Measurements from ENCODE around the gene ATAT1.

The ATAT1 gene

GRCh38 chr6:30678964-30679726 is 52.5 kb downstream of the ATAT1 start:
- Histone ChIP-seq H3K9ac (ENCODE audit: low read length) (peak overlapping the region; percentile 59), H3K79me2 (ENCODE audit: insufficient read depth, low read length) (peaks cover 52% of the 10 kb centered on the region), H3K9me3 (ENCODE audit: insufficient read depth, low read length) (no peaks in the 10 kb centered on the region), H4K20me1 (ENCODE audit: low read depth, low read length) (no peaks in the 10 kb centered on the region), H3K27ac (ENCODE audit: low read depth, low read length) (peak overlapping the region; percentile 82), H3K9me2 (replicated peaks; ENCODE audit: insufficient read depth, low read length) (no peaks in the 10 kb centered on the region), H3K4me3 (ENCODE audit: insufficient read depth, low read length, poor library complexity, severe bottlenecking) (peak overlapping the region; percentile 40), H3K4me2 (ENCODE audit: low read depth, low read length, poor library complexity, severe bottlenecking) (peak overlapping the region; percentile 92), H3K36me3 (ENCODE audit: low read length) (peaks cover 11% of the 10 kb centered on the region), H3F3A (ENCODE audit: insufficient read depth) (peaks cover 61% of the 10 kb centered on the region), H3K27me3 (ENCODE audit: low read length) (no peaks in the 10 kb centered on the region), H2AFZ (ENCODE audit: low read depth, low read length, severe bottlenecking) (no peak overlapping the region)
- no peak for TF ChIP-seq EZH2phosphoT487 (conservative IDR thresholded peaks at IDR 0.05; ENCODE audit: low read length)
- peak; percentile 99 for TF ChIP-seq CTCF (IDR thresholded peaks at IDR 0.05; ENCODE audit: insufficient read depth, low read length, poor library complexity, severe bottlenecking)

- Histone ChIP-seq H3K9ac (ENCODE audit: low read length) (peak overlapping the region; percentile 59), H3K79me2 (ENCODE audit: insufficient read depth, low read length) (peaks cover 60% of the 10 kb centered on the region), H4K20me1 (ENCODE audit: low read depth, low read length) (no peaks in the 10 kb centered on the region), H3K36me3 (ENCODE audit: low read length) (peaks cover 11% of the 10 kb centered on the region), H3K9me2 (replicated peaks; ENCODE audit: insufficient read depth, low read length) (no peaks in the 10 kb centered on the region), H3F3A (ENCODE audit: insufficient read depth) (peaks cover 65% of the 10 kb centered on the region), H3K4me3 (ENCODE audit: insufficient read depth, low read length, poor library complexity, severe bottlenecking) (peak overlapping the region; percentile 40), H3K9me3 (ENCODE audit: insufficient read depth, low read length) (no peaks in the 10 kb centered on the region), H2AFZ (ENCODE audit: low read depth, low read length, severe bottlenecking) (no peak overlapping the region), H3K27ac (ENCODE audit: low read depth, low read length) (peak overlapping the region; percentile 82), H3K4me2 (ENCODE audit: low read depth, low read length, poor library complexity, severe bottlenecking) (peak overlapping the region; percentile 92), H3K27me3 (ENCODE audit: low read length) (no peaks in the 10 kb centered on the region)
- no peak for TF ChIP-seq EZH2phosphoT487 (conservative IDR thresholded peaks at IDR 0.05; ENCODE audit: low read length)
- no peak for TF ChIP-seq CTCF (IDR thresholded peaks at IDR 0.05; ENCODE audit: insufficient read depth, low read length, poor library complexity, severe bottlenecking)
These were observed 53.3 kb downstream of the ATAT1 start for GRCh38 chr6:30679765-30680535.

- H3K79me2 ChIP-seq (ENCODE audit: insufficient read depth, low read length), result peaks cover 74% of the 10 kb centered on the region
- peak overlapping the region; percentile 91 for H3K4me3 ChIP-seq (ENCODE audit: insufficient read depth, low read length, poor library complexity, severe bottlenecking)
These were observed 55.1 kb downstream of the ATAT1 start for GRCh38 chr6:30681766-30682142.

More at GRCh38 chr6:30681766-30682142, 55.1 kb downstream of the ATAT1 start:
- peak overlapping the region; percentile 92 for H3K4me2 ChIP-seq (ENCODE audit: low read depth, low read length, poor library complexity, severe bottlenecking)
- no peaks in the 10 kb centered on the region for H3K9me3 ChIP-seq (ENCODE audit: insufficient read depth, low read length)
- H2AFZ ChIP-seq (ENCODE audit: low read depth, low read length, severe bottlenecking), result no peak overlapping the region
- peak overlapping the region; percentile 82 for H3K9ac ChIP-seq (ENCODE audit: low read length)
- peaks cover 54% of the 10 kb centered on the region for H3F3A ChIP-seq (ENCODE audit: insufficient read depth)
- H3K27ac ChIP-seq (ENCODE audit: low read depth, low read length), result peak overlapping the region; percentile 94
- no peaks in the 10 kb centered on the region for H4K20me1 ChIP-seq (ENCODE audit: low read depth, low read length)
- peaks cover 4% of the 10 kb centered on the region for H3K36me3 ChIP-seq (ENCODE audit: low read length)
- H3K27me3 ChIP-seq (ENCODE audit: low read length), result no peaks in the 10 kb centered on the region
- H3K9me2 ChIP-seq (replicated peaks; ENCODE audit: insufficient read depth, low read length), result no peaks in the 10 kb centered on the region
- TF ChIP-seq EZH2phosphoT487 (conservative IDR thresholded peaks at IDR 0.05; ENCODE audit: low read length) (no peak), CTCF (IDR thresholded peaks at IDR 0.05; ENCODE audit: insufficient read depth, low read length, poor library complexity, severe bottlenecking) (no peak)

Data from SU-DHL-6 (cell line).